GM18951 (cell line): ENCODE results near the gene CANT1.

ENCODE experiments used
- POLR2A ChIP-seq: IDR thresholded peaks from 4 replicates; pipeline ENCODE4 v1.6.1; 2011; ENCODE audit warnings: mild to moderate bottlenecking; ENCODE audit not compliant: insufficient read length, insufficient read depth; ENCODE audit errors: extremely low read depth
- in situ Hi-C: fragments of 300-500 bp; cut with MboI; formaldehyde crosslinking; loops from one replicate; pipeline ENCODE4 v1.12.0; 2022; ENCODE audit warnings: low sequenced_read_pairs, mixed read lengths, inconsistent platforms; ENCODE audit not compliant: unreplicated experiment

The CANT1 gene

DNA sequence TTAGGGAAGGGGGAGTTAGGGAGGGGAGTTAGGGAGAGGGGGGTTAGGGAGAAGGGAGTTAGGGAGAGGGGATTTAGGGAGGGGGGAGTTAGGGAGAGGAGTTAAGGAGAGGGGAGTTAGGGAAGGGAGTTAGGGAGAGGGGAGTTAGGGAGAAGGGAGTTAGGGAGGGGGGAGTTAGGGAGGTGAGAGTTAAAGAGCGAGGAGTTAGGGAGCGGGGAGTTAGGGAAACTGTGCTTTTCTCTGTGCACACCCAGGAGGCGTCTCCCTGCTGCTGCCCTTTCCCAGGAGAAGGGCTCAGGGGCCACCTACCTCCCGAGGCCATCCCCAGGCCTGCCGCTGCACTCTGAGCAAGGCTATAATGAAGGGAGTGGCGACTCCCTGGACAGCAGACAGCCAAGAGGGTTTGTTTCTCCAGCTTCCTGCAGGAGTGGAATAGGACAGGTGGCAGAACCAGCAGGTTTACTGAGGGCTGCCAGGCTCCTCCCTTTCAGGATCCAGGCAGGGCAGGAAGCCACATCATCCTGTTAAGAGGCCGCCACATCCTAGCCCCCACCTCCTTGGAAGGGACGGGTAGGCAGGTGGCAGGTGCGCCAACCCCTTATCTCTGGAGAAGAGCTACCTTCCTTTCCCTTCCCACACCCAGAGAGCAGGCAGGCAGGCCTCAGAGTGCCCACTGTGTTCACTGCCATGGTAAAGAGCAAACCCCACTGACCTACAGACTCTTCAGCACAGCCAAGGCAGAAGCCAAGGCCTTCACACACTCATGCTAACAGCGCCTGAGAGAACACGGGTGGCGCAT lies 4.3 kb downstream of the CANT1 start:
- TF ChIP-seq POLR2A = no peak
- in situ Hi-C loops = no loop called here

DNA sequence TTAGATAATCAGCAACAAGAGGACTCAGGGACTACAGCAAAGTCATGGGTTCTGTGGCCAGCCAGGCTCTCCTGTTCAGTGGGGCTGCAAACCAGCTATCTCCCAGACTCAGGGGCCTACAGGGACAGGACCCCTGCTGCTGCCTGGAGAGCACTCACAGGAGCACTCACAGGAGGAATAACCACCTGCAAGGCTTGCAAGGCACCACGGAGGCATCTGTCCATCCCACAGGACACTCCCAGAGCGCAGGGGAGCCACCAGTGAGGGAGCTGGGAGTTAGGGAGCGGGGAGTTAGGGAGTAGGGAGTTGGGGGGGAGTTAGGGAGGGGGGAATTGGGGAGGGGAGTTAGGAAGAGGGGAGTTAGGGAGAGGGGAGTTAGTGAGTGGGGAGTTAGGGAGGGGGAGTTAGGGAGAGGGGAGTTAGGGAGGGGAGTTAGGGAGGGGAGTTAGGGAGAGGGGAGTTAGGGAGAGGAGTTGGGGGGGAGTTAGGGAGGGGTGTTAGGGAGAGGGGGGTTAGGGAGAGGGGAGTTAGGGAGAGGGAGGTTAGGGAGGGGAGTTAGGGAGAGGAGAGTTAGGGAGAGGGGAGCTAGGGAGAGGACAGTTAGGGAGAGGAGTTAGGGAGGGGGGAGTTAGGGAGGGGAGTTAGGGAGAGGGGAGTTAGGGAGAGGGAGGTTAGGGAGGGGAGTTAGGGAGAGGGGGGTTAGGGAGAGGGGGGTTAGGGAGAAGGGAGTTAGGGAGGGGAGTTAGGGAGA lies 5.7 kb downstream of the CANT1 start:
- no peak for TF ChIP-seq POLR2A
- in situ Hi-C loops = no loop called here

DNA sequence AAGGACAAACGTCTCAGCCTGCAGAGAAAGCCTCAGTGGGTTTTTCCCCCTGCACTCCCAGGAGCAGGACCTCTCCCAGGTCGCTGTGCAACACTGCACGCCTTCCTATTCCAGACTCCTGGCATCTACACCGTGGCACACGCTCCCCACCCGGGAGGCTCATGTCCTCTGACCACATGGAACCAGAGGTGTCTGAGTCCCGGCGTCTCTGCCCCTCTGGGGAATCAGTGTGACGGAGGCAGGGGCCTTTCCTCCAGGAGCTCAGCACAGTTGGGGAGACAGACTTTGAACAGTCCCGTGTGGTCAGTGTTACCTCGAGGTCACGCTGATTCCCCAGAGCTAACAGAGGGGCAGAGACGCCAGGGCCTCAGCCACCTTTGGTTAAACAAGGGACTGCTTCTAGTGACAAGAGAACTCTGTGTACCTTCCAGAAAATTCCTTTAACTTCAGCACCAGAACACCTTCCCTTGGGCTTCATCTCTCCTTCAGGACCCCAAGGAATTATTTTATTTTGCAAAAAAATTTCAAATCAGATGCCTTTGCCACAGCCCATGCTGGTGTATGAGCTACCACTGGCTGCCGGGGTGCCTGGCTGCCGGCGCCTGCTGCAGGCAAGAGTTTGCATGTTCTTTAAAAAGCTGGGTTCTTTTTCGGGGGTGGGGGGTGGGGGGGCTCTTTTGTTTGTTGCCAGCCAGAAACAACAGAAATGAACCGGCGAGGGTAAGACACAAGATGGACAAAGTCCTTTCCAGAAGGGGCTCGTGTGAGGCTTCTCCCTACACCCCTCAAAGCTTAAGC lies 6.6 kb downstream of the CANT1 start:
- no peak for TF ChIP-seq POLR2A
- in situ Hi-C loops = no loop called here

- in situ Hi-C loops = no loop called here
- TF ChIP-seq POLR2A = no peak
Measured at GRCh38 chr17:79002291-79002690, 7.3 kb downstream of the CANT1 start.

GRCh38 chr17:79001190-79002020 lies 8.2 kb downstream of the CANT1 start:
- in situ Hi-C loops = no loop called here
- TF ChIP-seq POLR2A = no peak

- in situ Hi-C loops = no loop called here
- TF ChIP-seq POLR2A = no peak
Measured at GRCh38 chr17:79000396-79001189, 9.0 kb downstream of the CANT1 start.

DNA sequence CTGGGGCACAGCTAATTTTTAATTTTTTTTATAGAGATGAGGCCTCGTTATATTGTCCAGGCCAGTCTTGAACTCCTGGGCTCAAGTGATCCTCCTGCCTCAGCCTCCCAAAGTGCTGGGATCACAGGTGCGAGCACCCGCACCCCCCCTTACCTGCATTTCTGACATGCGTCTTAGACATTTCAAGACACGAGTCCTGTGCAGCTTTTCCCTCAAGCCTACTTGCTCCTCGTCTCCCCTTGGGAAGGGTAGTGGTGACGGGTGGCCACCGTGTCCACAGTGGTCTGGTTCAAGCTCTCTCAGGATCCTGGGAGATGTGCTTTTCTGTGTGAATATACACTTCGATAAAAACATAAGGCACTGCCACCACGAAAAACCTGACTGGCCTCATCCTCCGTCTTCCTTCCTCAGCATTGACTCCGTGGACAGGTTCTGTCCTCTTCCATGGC lies 9.6 kb downstream of the CANT1 start:
- TF ChIP-seq POLR2A = no peak
- in situ Hi-C loops = no loop called here

GRCh38 chr17:78999056-78999768 lies 10.4 kb downstream of the CANT1 start:
- TF ChIP-seq POLR2A = no peak
- in situ Hi-C loops = no loop called here

DNA sequence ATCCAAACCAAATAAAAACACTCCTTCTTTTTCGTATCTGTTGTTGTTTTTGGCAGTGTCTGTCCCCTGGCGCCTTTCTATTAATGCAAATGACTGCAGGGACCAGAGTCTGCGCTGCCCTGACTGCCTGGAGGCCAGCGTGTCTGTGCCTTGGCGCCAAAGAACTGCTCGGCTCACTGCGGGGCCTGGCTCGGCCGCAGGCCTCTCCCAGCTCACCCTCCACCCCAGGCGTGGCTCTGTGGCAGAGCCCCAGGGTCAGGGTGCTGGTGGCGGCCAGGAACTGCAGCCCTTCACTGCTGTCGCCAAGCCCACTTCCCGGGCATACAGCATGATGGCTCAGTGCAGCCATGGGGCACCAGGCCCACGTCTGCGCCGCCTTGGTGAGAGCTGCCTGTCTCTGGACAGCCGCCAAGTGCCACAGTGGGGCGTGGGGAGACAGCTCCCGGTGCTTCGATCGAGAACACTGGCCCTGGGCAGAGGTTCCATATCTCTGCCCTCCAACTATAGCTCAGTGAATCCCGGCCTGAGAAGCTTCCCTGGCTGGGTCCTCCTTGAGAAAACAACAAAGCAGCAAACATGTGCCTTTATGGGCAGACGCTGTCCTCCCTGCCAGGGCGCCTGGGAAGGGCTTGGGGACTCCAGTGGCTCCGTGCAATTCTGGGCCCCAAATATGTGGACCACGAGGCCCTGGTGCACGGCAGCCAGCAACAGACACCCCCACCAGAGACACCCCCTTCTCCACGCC lies 11.1 kb downstream of the CANT1 start:
- TF ChIP-seq POLR2A = no peak
- in situ Hi-C loops = no loop called here

GRCh38 chr17:78997881-78998280 lies 11.7 kb downstream of the CANT1 start:
- in situ Hi-C loops = no loop called here
- TF ChIP-seq POLR2A = no peak
